ENCODE results near the gene ROBO1. TPM values are rescaled to one million over a fixed set of nuclear protein-coding genes. Genes with fewer than 3 reads are reported as not detected.

The ROBO1 gene
- 56.4 and 171 TPM in 2 replicates for total RNA-seq
- 29.3 and 63.6 TPM in 2 replicates for polyA plus RNA-seq

DNA sequence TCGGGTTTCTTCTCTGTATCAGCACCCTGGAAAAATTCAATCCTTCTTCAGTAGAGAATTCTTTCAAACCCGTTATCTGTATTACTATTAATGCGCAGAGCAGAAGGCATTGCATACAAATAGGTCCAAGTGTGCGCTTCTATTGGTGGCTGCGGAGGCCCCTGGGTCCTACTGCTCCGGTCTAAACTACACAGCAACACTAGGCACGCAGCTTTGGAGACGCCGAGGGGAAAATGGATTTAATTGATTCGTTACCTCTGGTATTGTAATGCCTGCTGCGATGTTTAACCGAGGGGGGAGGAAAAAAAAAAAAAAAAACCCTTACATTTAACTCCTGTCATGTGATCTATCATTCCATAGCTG, at the start of gene ROBO1:
ROBO1 (minus strand) TSS at position 94 of the 363 bp plus-strand sequence.
- DNase-seq (ENCODE audit: low read depth in 1 of 2, low spot score in 1 of 2): peak; percentile 2 to 58

DNA sequence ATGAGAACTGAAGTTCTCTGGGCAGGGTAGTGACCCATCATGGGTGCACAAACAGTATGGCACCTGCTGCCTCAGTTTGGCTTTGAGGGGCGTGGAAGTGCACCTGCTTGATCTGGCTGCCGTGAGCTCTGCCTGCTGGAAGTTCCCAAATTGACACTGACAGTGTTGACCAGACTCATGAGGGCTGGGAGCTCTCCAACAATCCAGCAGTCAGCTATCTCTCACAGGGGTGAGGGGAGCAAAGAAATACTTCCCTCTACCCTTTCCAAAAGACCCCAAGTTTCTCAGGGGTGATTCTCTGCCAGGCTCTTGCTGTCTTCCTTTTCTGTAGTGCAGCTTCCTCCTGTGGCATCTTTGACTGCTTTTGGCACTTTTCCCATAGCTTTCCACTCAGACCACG, 49.4 kb upstream of the ROBO1 start:
- DNase-seq (ENCODE audit: low read depth in 1 of 2, low spot score in 1 of 2): no peak
- Histone ChIP-seq H3K4me1 (ENCODE audit: low read depth) (no peaks in the 10 kb centered on the region), H3K4me3 (no peak overlapping the region), H3K27me3 (no peaks in the 10 kb centered on the region), H3K27ac (no peak overlapping the region), H3K36me3 (no peaks in the 10 kb centered on the region), H3K9me3 (ENCODE audit: low read depth) (no peaks in the 10 kb centered on the region)
- TF ChIP-seq, protein P1, sequence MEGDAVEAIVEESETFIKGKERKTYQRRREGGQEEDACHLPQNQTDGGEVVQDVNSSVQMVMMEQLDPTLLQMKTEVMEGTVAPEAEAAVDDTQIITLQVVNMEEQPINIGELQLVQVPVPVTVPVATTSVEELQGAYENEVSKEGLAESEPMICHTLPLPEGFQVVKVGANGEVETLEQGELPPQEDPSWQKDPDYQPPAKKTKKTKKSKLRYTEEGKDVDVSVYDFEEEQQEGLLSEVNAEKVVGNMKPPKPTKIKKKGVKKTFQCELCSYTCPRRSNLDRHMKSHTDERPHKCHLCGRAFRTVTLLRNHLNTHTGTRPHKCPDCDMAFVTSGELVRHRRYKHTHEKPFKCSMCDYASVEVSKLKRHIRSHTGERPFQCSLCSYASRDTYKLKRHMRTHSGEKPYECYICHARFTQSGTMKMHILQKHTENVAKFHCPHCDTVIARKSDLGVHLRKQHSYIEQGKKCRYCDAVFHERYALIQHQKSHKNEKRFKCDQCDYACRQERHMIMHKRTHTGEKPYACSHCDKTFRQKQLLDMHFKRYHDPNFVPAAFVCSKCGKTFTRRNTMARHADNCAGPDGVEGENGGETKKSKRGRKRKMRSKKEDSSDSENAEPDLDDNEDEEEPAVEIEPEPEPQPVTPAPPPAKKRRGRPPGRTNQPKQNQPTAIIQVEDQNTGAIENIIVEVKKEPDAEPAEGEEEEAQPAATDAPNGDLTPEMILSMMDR (IDR thresholded peaks at IDR 0.05; ENCODE audit: low read depth, low read length): no peak

More for the DNA sequence above, at the start of gene ROBO1:
- H3K36me3 ChIP-seq: no peaks in the 10 kb centered on the region
- TF ChIP-seq, protein P1 (IDR thresholded peaks at IDR 0.05; ENCODE audit: low read depth, low read length): no peak
- H3K27ac ChIP-seq: no peak within 1 kb of the TSS
- peak within 1 kb of the TSS; percentile 41 for H3K4me3 ChIP-seq
- peaks cover 7% of the 10 kb centered on the region for H3K4me1 ChIP-seq (ENCODE audit: low read depth)
- H3K9me3 ChIP-seq (ENCODE audit: low read depth): no peaks in the 10 kb centered on the region
- peaks cover 66% of the 10 kb centered on the region for H3K27me3 ChIP-seq

- Histone ChIP-seq H3K4me3 (no peak overlapping the region), H3K27me3 (no peaks in the 10 kb centered on the region), H3K4me1 (ENCODE audit: low read depth) (no peaks in the 10 kb centered on the region), H3K27ac (no peak overlapping the region), H3K36me3 (no peaks in the 10 kb centered on the region), H3K9me3 (ENCODE audit: low read depth) (no peaks in the 10 kb centered on the region)
- TF ChIP-seq, protein P1 (IDR thresholded peaks at IDR 0.05; ENCODE audit: low read depth, low read length): no peak
- DNase-seq (ENCODE audit: low read depth in 1 of 2, low spot score in 1 of 2): no peak
Measured at GRCh38 chr3:79815478-79815877, 47.7 kb upstream of the ROBO1 start.

DNA sequence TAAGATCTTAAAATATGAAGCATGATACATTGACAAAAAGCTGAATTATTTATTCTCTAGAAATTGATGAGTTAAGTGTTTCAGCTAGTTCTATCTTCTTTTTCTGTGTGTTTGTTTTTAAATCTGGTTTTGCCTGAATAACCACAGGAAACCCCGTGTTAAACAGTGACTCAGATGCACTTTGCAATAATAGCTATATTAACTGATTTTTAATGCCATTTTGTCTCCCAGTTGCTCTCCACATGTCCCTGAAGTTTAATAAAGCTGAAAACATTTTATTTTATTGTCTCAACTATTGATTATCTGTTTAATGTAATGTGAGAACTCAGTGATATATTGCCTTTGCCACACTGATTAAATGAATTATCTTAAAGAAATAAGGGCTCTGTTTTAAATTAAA, 42.8 kb upstream of the ROBO1 start:
- TF ChIP-seq, protein P1 (IDR thresholded peaks at IDR 0.05; ENCODE audit: low read depth, low read length): no peak
- Histone ChIP-seq H3K36me3 (no peaks in the 10 kb centered on the region), H3K9me3 (ENCODE audit: low read depth) (no peaks in the 10 kb centered on the region), H3K4me3 (no peak overlapping the region), H3K27me3 (no peaks in the 10 kb centered on the region), H3K4me1 (ENCODE audit: low read depth) (no peaks in the 10 kb centered on the region), H3K27ac (no peak overlapping the region)
- no peak for DNase-seq (ENCODE audit: low read depth in 1 of 2, low spot score in 1 of 2)

DNA sequence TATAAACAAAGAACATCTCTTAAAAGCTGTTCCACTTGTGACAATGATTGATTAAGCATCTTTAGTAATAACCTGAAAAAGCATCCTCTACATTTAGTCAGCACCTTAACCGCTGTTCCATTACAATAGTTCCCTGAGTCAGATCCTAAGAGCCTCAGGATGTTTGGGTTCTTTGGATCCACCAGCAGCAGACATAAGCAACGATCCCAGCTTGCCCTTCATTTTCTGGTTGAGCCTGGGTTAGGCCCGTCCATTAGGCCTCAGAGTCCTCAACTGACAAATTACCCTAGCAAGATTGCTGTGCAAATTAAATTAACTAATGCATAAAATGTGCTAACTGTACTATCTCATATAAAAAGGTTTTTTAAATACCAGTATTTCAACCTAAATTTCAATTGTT, 42.3 kb upstream of the ROBO1 start:
- TF ChIP-seq, protein P1 (IDR thresholded peaks at IDR 0.05; ENCODE audit: low read depth, low read length): no peak
- DNase-seq (ENCODE audit: low read depth in 1 of 2, low spot score in 1 of 2): no peak
- H3K27ac ChIP-seq: no peak overlapping the region
- no peaks in the 10 kb centered on the region for H3K9me3 ChIP-seq (ENCODE audit: low read depth)
- no peaks in the 10 kb centered on the region for H3K27me3 ChIP-seq
- H3K36me3 ChIP-seq: no peaks in the 10 kb centered on the region
- H3K4me1 ChIP-seq (ENCODE audit: low read depth): no peaks in the 10 kb centered on the region
- H3K4me3 ChIP-seq: no peak overlapping the region

DNA sequence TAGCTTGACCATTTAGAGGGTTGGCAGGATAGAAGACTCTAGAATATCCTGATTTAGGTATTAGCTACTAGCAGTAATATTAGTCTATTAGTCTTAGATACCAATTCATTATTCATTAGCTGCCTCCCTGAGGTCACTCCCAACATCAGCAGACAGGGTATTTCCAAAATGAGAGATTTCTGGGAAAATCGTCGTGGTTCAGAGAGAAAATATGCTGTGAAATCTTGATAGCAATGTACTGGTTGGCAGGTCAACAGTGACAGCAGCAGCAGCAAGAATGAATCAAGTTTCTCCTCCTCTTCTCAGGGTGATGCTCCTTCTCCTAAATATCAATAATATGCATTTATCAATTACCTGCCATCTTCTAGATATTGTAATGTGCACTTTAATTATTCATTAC, 41.3 kb upstream of the ROBO1 start:
- Histone ChIP-seq H3K4me1 (ENCODE audit: low read depth) (no peaks in the 10 kb centered on the region), H3K9me3 (ENCODE audit: low read depth) (no peaks in the 10 kb centered on the region), H3K36me3 (no peaks in the 10 kb centered on the region), H3K27ac (no peak overlapping the region), H3K27me3 (no peaks in the 10 kb centered on the region), H3K4me3 (no peak overlapping the region)
- TF ChIP-seq, protein P1 (IDR thresholded peaks at IDR 0.05; ENCODE audit: low read depth, low read length): no peak
- DNase-seq (ENCODE audit: low read depth in 1 of 2, low spot score in 1 of 2): no peak

Data from cardiac muscle cell (in vitro differentiated cells and primary cell).